Activated naive CD8-positive, alpha-beta T cell treated with anti-CD3 and anti-CD28 coated beads, Interleukin-2, amount 50 U/mL, for 24 hours (primary cell): Measurements from ENCODE around the gene SPACA5.
A peak's percentile ranks its signal among the peaks of the same experiment; 100 is the strongest.
"Not testable (repeated sequence)": the region's sequence is repeated elsewhere in the genome, so short reads cannot be mapped to it uniquely, and the experiment has no call there.

Experiments used
- ATAC-seq: fragments of 150-1000 bp; cut with Tn5 transposase; one replicate; pipeline ENCODE4 v1.10.0; 2021
- DNase-seq: peaks from one replicate; pipeline ENCODE4 v3.0.0; 2021
- H3K27ac Mint-ChIP-seq: one replicate; pipeline ENCODE4 v1.8.0; 2021; ENCODE audit warnings: mild to moderate bottlenecking, mixed read lengths
- H3K27me3 Mint-ChIP-seq: one replicate; pipeline ENCODE4 v1.8.0; 2021; ENCODE audit warnings: mixed read lengths
- H3K36me3 Mint-ChIP-seq: one replicate; pipeline ENCODE4 v1.8.0; 2021; ENCODE audit warnings: low read depth, mixed read lengths
- H3K4me1 Mint-ChIP-seq: one replicate; pipeline ENCODE4 v1.8.0; 2021; ENCODE audit warnings: mixed read lengths
- H3K4me3 Mint-ChIP-seq: one replicate; pipeline ENCODE4 v1.8.0; 2021; ENCODE audit warnings: mild to moderate bottlenecking, moderate library complexity, mixed read lengths
- H3K9me3 Mint-ChIP-seq: one replicate; pipeline ENCODE4 v1.8.0; 2021; ENCODE audit warnings: mixed read lengths

Gene SPACA5

DNA sequence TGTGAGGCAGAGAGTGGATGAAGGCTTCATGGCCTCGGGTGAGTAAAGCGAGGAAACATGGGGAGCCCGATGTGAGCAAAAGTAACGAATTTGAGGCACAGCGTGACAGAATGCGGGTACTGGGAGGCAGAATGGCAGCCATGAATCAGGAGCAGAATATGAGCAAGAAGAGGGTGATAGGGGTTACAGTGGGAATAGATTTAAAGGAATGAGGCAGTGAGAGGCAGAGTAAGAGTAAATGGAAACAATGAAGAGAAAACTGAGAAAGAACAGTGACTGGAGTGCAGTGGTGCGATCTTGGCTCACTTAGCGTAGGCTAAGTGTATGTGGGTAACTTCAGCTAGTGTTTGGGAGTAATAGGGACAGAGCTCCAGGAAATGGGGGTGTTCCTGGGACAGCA lies at the start of gene SPACA5:
Gene SPACA5 (plus strand): TSS at position 301 of the 400 bp plus-strand sequence. CDS start 815 bp downstream, outside the sequence.
- not testable (repeated sequence) for H3K27me3 Mint-ChIP-seq, H3K36me3 Mint-ChIP-seq, H3K27ac Mint-ChIP-seq, H3K9me3 Mint-ChIP-seq, H3K4me3 Mint-ChIP-seq, ATAC-seq, DNase-seq
- H3K4me1 Mint-ChIP-seq, result peaks cover 17% of the 10 kb centered on the region

DNA sequence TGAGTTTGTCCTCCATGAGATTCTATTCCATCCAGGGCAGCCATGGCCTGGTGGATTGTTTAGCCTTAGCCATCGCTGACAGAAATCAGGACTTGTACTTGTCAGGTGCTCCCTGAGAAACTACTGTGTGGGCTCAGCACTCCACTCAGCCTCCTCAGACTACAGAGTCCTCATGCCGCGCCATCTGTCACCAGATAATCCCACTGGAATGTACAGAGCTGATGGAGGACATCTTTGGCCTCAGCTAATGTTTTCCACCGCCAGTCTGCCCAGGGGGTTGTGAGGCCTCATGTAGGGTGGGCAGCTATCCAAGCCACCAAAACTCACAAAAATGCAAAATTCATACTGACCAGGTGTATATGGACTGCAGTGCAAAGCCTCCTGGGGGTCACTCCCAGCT lies 48.6 kb upstream of the SPACA5 start:
- H3K4me1 Mint-ChIP-seq, H3K9me3 Mint-ChIP-seq, H3K27me3 Mint-ChIP-seq, H3K4me3 Mint-ChIP-seq, ATAC-seq, H3K27ac Mint-ChIP-seq, DNase-seq, H3K36me3 Mint-ChIP-seq: not testable (repeated sequence)

DNA sequence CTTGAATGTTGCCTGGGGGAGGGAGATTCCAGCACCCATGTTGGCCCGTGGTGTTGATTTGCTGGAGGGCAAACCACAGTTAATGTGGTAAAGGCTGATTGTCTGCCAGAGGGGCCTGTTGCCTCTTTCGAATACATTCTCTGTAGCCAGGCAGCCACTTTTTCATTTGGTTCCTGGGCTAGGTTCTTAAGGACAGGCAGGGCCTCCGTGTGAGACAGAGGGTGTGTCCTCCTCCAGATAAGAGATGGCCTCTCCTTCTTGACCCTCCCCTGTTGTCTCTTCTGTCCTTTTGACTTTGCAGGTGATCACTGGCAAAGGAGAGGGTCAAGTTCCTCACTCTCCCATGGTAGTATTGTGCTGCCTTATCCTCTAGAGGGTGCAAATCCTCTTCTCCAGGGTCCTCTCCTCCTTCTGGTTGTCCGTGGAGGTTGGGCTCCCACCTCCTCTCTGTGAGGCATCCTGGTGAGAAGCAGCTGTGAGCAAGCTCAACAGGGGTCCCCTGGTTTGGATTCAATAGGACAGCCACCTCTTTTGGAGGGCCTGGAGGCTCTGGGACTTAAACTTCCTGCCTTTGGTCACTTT lies 47.9 kb upstream of the SPACA5 start:
- Mint-ChIP-seq H3K36me3 (no peaks in the 10 kb centered on the region), H3K4me3 (no peak overlapping the region), H3K9me3 (no peaks in the 10 kb centered on the region), H3K4me1 (peaks cover 3% of the 10 kb centered on the region), H3K27me3 (no peaks in the 10 kb centered on the region), H3K27ac (no peak overlapping the region)
- DNase-seq (peak; percentile 10), ATAC-seq (peak; percentile 75)

DNA sequence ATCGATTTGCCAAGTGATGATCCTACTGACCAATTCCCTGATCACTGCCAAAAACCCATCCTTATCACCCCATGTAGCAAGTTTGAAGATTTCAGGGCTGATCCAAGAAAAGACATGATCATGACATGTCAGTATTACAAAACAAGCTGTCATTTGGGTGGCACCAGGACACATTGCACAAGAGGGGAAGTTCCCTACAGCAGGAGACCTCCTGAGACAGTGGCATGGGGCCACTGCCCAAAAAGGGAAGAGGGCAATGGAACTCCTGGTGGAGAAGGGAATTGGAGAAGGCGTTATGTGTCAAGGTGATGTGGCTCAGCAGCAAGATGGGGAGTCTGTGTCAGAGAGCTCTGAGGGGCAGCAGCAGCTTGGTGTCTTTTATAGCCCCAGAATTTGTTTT lies 46.4 kb upstream of the SPACA5 start:
- H3K9me3 Mint-ChIP-seq, result peaks cover 7% of the 10 kb centered on the region
- ATAC-seq, result no peak
- no peak overlapping the region for H3K4me3 Mint-ChIP-seq
- no peak overlapping the region for H3K27ac Mint-ChIP-seq
- H3K27me3 Mint-ChIP-seq, result no peaks in the 10 kb centered on the region
- H3K4me1 Mint-ChIP-seq, result peaks cover 3% of the 10 kb centered on the region
- peaks cover 3% of the 10 kb centered on the region for H3K36me3 Mint-ChIP-seq
- DNase-seq, result no peak

DNA sequence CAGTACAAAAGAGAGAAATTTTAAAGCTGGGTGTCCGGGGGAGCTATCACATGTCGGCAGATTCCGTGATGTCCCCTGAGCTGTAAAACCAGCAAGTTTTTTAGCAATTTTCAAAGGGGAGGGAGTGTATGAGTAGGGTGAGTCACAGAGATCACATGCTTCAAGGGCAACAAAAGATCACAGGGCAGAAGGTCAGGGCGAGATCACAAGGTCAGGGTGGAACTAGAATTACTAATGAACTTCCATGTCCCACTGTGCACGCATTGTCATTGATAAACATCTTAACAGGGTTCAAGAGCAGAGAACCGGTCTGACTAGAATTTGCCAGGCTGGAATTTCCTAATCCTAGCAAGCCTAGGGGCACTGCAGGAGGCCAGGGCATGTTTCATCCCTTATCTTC lies 45.0 kb upstream of the SPACA5 start:
- H3K36me3 Mint-ChIP-seq, H3K4me3 Mint-ChIP-seq, H3K9me3 Mint-ChIP-seq, H3K27me3 Mint-ChIP-seq, DNase-seq, ATAC-seq, H3K27ac Mint-ChIP-seq, H3K4me1 Mint-ChIP-seq: not testable (repeated sequence)

DNA sequence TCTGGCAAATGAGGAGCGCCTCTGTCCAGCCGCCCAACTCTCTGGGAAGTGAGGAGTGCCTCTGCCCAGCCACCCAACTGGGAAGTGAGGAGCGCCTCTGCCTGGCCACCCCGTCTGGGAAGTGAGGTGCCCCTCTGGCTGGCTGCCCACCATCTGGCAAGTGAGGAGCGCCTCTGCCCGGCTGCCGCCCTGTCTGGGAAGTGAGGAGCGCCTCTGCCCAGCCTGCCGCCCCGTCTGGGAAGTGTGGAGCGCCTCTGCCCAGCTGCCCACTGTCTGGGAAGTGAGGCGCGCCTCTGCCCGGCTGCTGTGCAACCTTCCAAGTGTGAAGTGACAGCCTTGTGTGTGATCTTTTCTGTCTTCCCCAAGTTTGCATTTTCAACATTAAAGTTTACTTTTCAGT lies 41.3 kb upstream of the SPACA5 start:
- H3K27ac Mint-ChIP-seq, DNase-seq, H3K27me3 Mint-ChIP-seq, ATAC-seq, H3K4me1 Mint-ChIP-seq, H3K36me3 Mint-ChIP-seq, H3K4me3 Mint-ChIP-seq: not testable (repeated sequence)
- peaks cover 19% of the 10 kb centered on the region for H3K9me3 Mint-ChIP-seq

DNA sequence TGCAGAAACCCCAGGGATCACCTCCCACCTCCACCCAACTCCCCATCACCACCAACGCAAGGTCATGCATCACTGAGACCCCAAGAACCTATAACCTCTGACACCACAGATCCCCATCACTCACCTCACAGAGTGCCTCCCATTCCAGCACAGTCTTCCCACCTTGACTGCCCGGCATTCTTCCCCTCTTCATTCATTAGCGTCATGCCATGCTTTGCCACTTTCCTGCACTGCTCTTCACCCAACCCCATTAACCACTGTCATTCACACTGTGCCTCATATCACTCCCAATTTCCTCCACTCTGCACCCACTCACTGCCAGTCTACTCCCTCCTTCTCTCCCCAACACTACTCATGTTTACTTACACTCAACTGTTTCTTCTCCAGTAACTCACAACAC lies 33.6 kb upstream of the SPACA5 start:
- DNase-seq (no peak), ATAC-seq (no peak)
- H3K4me1 Mint-ChIP-seq, result no peaks in the 10 kb centered on the region
- peaks cover 49% of the 10 kb centered on the region for H3K36me3 Mint-ChIP-seq
- no peaks in the 10 kb centered on the region for H3K27me3 Mint-ChIP-seq
- no peak overlapping the region for H3K4me3 Mint-ChIP-seq
- peaks cover 35% of the 10 kb centered on the region for H3K9me3 Mint-ChIP-seq
- H3K27ac Mint-ChIP-seq, result no peak overlapping the region

DNA sequence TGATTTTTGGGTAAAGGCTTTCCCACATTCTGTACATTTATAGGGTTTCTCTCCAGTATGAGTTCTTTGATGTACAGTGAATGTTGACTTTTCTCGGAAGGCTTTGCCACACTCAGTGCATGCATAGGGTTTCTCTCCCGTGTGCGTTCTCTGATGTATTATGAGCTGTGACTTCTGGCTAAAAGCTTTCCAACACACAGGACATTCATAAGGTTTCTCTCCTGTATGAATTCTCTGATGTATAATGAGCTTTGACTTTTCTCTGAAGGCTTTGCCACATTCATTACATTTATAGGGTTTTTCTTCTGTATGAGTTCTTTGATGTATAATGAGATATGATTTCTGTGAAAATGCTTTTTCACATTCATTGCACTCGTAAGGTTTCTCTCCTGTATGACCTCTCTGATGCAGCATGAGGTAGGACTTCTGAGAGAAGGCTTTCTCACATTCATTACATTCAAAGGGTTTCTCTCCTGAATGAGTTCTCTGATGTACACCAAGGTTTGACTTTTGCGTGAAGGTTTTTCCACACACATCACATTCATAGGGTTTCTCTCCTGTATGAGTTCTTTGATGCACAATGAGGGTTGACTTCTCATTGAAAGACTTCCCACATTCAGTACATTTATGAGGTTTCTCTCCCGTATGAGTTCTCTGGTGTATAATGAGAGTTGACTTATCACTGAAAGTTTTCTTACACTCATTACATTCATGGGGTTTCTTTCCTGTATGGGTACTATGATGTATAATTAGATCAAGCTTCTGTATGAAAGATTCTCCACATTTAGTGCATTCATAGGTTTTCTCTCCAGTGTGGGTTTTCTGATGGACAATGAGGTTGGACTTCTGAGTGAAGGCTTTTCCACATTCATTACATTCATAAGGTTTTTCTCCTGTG lies 30.3 kb upstream of the SPACA5 start:
- Mint-ChIP-seq H3K36me3 (peaks cover 82% of the 10 kb centered on the region), H3K4me3 (no peak overlapping the region), H3K9me3 (peaks cover 51% of the 10 kb centered on the region), H3K4me1 (no peaks in the 10 kb centered on the region), H3K27me3 (no peaks in the 10 kb centered on the region), H3K27ac (no peak overlapping the region)
- DNase-seq (no peak), ATAC-seq (no peak)

DNA sequence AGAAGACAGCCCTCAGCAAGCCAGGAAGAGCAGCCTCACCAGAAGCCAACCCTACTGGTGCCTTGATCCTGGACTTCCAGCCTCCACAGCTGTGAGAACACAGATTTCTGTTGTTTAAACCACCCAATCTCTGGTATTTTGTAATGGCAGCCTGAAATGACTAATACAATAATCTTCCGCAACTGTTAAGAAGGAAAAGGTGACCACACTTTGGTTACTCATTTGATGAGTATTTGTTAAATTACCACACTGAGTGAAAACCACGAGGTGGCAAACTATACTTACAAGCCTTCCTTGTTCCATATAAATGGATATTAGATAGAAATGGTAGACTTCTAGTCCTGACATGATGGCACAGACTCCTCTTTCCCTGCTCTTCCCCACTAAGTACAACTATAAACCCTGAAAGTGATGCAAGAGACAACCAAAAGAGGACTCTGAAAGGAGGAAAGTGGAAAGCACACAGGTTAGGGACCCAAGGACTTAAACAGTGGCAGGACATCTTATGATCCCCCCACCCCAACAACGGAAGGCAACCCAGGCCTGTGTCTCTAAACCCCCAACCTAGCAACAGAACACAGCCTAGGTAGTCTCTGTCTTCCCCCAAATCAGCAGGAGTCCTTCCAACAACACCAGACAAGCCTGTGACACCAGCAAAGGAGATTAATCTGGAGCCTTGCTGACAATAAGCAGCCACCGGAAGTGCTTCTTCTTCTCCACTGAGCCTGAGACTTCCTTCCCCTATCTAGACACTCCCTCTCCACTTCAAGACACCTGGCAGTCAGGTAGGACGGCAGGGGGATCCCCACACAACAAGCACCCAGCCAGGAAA lies 15.3 kb upstream of the SPACA5 start:
- peaks cover 85% of the 10 kb centered on the region for H3K36me3 Mint-ChIP-seq
- peaks cover 35% of the 10 kb centered on the region for H3K4me1 Mint-ChIP-seq
- peak overlapping the region; percentile 83 for H3K27ac Mint-ChIP-seq
- H3K27me3 Mint-ChIP-seq, result no peaks in the 10 kb centered on the region
- peak; percentile 84 for ATAC-seq
- no peak for DNase-seq
- H3K4me3 Mint-ChIP-seq, result peak overlapping the region; percentile 11
- peaks cover 6% of the 10 kb centered on the region for H3K9me3 Mint-ChIP-seq

DNA sequence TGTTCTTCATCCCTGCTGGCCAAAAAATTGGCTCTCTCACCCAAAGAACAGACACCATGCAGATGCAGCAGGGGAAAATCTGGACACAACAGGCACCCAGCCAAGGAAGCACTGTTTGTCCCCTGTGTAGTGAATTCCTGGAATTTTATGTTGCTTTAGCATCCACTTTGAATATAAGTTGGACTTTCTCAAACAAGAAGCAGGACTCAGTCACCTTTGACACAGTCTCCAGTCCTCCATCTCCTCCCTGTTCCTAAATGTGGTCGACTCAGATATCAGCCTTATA lies 14.8 kb upstream of the SPACA5 start:
- H3K4me1 Mint-ChIP-seq, result peaks cover 35% of the 10 kb centered on the region
- peaks cover 85% of the 10 kb centered on the region for H3K36me3 Mint-ChIP-seq
- peak overlapping the region; percentile 83 for H3K27ac Mint-ChIP-seq
- ATAC-seq, result no peak
- H3K9me3 Mint-ChIP-seq, result peaks cover 5% of the 10 kb centered on the region
- H3K27me3 Mint-ChIP-seq, result no peaks in the 10 kb centered on the region
- H3K4me3 Mint-ChIP-seq, result no peak overlapping the region
- no peak for DNase-seq

DNA sequence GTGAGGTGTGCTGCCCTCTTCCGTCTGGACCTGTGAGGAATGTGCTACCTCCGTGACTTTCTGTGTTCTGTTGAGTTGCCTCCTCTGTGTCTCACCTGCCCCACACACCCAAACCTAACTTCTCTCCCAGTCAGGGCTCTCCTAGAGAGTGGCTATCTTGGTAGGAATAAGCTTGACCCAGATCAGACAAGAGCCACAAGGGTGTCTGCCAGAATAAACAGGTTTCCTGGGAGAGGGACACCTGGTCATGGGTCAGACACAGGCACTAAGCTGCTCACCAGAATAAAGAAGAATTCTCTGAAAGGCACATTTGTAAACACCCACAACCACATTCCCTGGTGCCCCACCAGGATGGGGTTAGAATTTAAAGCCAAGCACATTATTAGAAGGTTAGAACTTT lies 14.1 kb upstream of the SPACA5 start:
- Mint-ChIP-seq H3K36me3 (peaks cover 81% of the 10 kb centered on the region), H3K27ac (no peak overlapping the region), H3K4me1 (peaks cover 35% of the 10 kb centered on the region), H3K27me3 (no peaks in the 10 kb centered on the region), H3K4me3 (no peak overlapping the region), H3K9me3 (peaks cover 5% of the 10 kb centered on the region)
- DNase-seq, result no peak
- no peak for ATAC-seq

DNA sequence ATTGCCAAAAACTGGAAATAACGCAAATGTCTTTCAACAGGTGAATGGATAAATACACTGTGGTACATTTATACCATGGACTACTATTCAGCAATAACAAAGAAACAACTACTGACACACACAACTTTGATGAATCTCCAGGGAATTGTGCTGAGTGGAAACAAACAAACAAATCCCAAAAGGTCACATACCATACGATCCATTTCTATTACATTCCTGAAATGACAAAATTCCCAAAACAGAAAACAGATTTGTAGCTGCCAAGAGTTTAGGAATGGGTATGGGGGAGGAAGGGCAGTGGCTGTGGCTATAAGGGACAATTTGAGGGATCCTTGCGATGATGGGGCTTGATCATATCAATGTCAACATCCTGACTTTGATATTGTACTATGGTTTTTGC lies 5.5 kb upstream of the SPACA5 start:
- peak overlapping the region; percentile 39 for H3K27ac Mint-ChIP-seq
- DNase-seq, result no peak
- H3K36me3 Mint-ChIP-seq, result peaks cover 40% of the 10 kb centered on the region
- H3K9me3 Mint-ChIP-seq, result no peaks in the 10 kb centered on the region
- peaks cover 27% of the 10 kb centered on the region for H3K4me1 Mint-ChIP-seq
- no peak for ATAC-seq
- peak overlapping the region; percentile 11 for H3K4me3 Mint-ChIP-seq
- no peaks in the 10 kb centered on the region for H3K27me3 Mint-ChIP-seq

DNA sequence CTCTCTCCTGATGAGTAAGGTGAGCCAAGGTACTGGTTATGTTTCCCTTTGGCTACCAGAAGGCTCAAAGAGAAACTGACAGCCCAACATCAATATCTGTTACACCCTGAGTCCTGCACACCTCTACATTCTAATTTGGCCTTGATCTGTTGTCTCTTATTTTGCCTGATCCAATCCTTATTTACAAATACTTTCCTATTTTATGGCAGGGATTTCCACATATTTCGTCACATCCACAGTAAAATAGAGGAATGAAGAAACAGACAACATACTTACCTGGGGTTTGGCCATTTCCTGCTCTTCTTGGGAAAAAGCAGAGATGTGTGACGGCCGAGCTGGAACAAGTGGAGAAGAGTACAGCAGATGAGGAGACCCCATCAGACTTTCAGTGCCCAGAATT lies 4.5 kb upstream of the SPACA5 start:
- peaks cover 28% of the 10 kb centered on the region for H3K4me1 Mint-ChIP-seq
- ATAC-seq, result no peak
- DNase-seq, result no peak
- no peaks in the 10 kb centered on the region for H3K9me3 Mint-ChIP-seq
- H3K36me3 Mint-ChIP-seq, result peaks cover 30% of the 10 kb centered on the region
- H3K27ac Mint-ChIP-seq, result no peak overlapping the region
- H3K4me3 Mint-ChIP-seq, result peak overlapping the region; percentile 98
- H3K27me3 Mint-ChIP-seq, result no peaks in the 10 kb centered on the region

DNA sequence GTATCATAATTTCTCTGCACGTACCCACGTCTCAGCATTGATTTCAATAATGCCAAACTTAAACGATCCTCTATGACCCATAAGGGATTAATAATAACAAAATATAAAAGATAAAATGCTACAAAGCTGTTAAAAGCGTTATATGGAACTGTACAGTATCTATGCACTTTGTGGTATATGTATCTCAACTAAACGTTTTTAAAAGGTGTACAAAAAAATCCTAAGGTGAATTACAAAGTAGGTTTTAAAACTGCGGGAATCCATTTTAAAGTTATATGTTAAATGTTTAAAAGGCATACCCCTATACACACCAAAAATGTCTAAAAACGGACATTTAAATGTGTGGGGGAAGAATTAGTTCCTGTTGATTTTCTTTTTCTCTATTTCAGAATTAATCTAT lies 3.9 kb upstream of the SPACA5 start:
- DNase-seq (no peak), ATAC-seq (no peak)
- peaks cover 28% of the 10 kb centered on the region for H3K4me1 Mint-ChIP-seq
- H3K27ac Mint-ChIP-seq, result no peak overlapping the region
- H3K36me3 Mint-ChIP-seq, result peaks cover 28% of the 10 kb centered on the region
- no peaks in the 10 kb centered on the region for H3K9me3 Mint-ChIP-seq
- H3K4me3 Mint-ChIP-seq, result peak overlapping the region; percentile 98
- H3K27me3 Mint-ChIP-seq, result no peaks in the 10 kb centered on the region

DNA sequence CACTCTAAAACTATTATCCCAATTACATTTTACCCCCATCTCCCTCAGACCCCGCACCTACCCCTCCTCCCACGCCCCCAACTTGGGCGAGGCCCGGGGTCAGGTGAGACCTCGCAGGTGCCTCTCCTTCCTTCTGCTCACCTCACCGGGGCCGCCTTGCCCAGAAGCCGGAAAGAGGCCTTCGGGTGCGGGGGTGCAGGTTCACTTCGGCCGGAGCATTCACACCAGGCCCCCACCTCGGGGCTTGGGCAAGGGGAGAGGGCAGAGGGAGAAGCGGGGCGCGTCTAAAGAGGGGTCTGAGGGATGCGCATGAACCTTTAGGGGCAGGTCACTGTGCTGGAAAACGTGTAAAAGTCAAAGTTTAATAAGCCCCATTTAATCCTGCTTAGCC lies 3.4 kb upstream of the SPACA5 start:
- peak; percentile 21 for DNase-seq
- no peak for ATAC-seq
- H3K9me3 Mint-ChIP-seq, result no peaks in the 10 kb centered on the region
- H3K36me3 Mint-ChIP-seq, result peaks cover 24% of the 10 kb centered on the region
- H3K27me3 Mint-ChIP-seq, result no peaks in the 10 kb centered on the region
- H3K27ac Mint-ChIP-seq, result peak overlapping the region; percentile 98
- peaks cover 28% of the 10 kb centered on the region for H3K4me1 Mint-ChIP-seq
- H3K4me3 Mint-ChIP-seq, result peak overlapping the region; percentile 98
